ENCODE measurements around the gene CTBP2.
"Not testable (repeated sequence)": the region's sequence is repeated elsewhere in the genome, so short reads cannot be mapped to it uniquely, and the experiment has no call there.

The CTBP2 gene

DNA sequence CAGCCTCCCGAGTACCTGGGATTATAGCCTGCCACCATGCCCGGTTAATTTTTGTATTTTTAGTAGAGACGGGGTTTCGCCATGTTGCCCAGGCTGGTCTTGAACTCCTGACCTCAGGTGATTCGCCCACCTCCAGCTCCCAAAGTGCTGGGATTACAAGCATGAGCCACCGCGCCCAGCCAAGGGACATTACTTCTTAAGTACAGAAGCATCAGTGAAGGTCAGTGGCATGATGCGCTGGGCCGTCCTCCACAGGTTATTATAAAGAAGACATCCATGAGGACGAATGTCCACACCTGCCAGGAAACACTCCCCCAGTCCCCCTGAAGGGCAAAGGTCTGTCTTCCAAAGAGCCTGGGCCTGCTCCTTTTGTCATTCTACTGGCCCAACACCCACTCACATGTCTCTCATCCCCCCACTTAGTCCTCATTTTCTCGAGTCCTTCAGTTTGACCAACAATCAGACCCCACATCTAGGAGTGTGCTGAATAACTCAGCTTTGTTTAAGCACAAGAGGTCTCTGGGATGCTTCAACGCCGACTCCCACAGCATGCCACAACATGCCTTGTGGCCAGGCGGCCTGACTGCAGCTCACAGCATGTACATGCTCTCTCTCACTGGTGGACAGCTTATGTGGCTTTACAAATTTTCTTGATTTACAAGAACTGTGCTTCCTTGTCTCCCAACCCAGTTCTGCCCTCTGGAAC, 73.0 kb downstream of the CTBP2 start:
- DNase-seq (ENCODE audit: low read depth, low spot score), result no peak

DNA sequence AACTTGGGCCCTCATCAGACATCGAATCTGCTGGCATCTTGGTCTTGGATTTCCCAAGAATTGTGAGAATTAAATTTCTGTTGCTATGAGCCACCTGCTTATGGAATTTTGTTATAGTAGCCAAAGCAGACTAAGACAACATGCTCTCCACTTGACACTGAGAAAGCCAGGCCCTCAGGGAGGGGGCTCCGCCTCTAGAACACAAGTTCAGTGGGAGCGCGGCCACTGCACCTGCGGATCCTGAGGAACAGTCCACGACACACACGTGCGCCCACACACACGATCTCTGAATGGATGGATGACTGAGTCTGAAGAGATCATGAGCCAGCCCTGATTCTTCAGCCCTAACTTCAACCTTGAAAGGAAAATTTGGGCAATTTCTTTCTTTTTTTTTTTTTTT, 73.7 kb downstream of the CTBP2 start:
- no peak for DNase-seq (ENCODE audit: low read depth, low spot score)

DNA sequence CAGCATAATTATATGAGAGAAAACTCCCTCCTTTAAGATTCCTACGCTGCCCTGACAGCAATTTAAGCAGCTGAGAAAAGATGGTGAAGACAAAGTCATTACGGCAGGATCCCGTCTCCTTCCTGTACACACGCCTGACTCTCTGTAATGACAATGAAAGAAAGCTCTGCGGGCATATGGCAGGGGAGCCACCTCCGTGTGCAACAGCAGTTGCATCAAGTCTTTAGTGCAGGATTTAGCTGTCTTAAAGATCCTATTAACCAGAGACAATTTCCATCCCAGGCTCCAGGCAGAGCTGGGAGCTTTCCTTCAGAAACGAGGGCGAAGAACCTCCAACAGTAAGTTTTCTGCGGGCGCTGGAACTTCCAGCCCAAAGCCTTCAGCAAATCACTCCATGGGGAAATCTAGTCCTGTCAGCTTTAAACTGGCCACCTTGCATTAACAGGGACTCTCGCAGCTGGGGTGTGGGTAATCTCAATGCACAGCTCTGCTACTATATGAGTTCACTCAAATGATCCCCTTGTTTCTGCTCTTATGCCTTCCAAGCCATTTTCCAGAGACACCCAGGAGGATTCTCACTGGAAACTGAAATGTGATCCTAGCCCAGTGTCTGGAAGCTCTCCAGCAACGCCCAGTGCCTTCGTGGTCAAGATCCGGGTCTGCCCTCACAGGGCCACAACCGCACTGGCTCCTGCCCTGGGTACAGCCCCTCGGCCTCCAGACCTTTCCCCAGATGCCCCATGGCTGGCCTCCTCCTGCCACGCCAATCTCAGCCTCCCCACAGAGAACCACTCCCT, 74.9 kb downstream of the CTBP2 start:
- DNase-seq (ENCODE audit: low read depth, low spot score), result peak; percentile 34

DNA sequence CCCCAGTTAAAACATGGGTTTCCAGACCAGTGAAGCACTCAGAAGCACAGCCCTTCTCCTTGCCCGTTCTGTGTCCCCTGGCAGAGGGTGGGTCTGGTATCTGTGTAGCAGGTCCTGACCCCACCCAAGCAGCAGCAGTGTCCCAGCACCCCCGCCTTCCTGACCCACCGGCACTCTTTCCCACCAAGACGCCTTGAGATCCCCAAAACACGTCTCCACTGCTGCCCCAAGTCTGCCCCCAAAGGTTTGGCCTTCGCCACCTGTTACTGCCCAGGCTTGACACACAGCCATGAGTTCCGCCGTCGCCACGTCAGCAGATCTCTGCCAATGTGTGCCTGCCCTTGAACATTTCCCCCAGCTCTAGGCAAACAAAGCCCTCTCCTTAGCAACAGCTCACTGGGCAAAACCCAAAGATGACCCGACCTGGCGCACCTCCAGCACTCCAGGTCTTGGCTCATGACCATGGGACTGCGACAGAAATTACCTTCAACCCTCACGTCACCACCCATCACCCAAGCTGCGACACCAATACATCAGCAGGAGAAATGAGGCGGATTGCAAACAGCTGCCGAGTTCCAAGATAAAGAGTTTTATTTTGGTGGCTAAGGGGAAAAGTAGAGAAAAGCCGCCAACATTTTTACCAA, 75.6 kb downstream of the CTBP2 start:
- peak; percentile 72 for DNase-seq (ENCODE audit: low read depth, low spot score)

DNA sequence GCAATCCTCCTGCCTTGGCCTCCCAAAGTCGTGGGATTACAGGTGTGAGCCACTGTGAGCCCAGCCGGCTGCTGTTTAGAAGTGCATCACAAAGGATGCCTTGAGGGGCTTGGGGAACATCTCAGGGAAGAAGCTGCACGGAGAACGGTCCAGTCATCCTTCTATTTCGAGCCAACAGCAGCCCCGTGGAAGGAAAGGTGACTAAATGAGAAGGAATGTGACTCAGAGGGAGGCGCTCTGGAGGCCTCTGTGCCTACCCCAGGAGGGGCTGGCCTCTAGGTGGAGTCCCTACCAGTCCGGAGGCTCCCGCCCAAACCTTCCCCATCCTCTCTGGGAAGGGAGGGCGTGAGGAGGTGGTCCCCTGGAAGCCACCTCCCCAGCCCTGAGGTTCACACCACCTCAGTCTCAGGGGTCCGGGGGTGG, 76.2 kb downstream of the CTBP2 start:
- DNase-seq (ENCODE audit: low read depth, low spot score), result peak; percentile 89

DNA sequence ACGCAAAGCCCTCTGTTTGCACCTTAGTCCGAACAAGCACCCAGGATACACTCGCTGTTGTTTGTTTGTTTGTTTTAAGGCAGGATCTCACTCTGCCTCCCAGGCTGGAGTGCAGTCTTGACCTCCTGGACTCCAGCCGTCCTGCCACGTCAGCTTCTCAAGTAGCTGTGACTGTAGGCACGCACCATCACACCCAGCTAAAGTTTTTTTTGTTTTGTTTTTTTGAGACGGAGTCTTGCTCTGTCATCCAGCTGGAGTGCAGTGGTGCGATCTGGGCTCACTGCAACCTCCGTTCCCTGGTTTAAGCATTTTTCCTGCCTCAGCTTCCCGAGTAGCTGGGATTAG, 76.8 kb downstream of the CTBP2 start:
- DNase-seq (ENCODE audit: low read depth, low spot score), result peak; percentile 71

DNA sequence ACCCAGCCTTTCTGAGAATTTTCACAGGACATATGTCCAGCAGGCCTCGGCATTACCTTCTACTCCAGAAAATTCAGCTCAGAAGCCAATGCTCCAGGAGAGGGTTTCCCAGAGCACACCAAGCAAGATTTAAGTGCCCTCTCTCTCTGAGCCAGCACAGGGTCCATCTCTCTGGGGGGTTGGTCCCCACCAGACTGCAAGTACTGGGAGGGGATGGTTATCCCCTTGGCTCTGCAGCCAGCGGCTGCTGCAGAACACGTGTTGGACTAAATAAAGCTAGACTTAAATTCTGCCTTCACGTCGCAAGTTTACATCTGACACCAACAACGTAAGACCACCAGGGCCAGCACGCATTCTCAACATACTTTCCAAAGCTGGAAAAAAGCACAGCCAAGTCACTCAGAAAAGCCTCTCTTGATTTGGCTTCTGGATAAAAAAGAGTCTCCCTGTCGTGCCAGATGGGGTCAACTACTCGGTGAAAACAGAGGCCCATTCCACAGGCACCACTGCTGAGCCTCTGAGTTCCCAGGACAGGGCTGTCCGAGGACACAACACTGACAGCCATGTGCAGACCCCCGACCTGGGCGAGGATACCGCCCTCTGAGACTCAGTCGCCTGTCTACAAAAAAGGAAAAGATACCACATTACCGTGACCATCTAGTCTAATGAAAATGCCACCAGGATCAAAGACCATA, 77.3 kb downstream of the CTBP2 start:
- no peak for DNase-seq (ENCODE audit: low read depth, low spot score)

DNA sequence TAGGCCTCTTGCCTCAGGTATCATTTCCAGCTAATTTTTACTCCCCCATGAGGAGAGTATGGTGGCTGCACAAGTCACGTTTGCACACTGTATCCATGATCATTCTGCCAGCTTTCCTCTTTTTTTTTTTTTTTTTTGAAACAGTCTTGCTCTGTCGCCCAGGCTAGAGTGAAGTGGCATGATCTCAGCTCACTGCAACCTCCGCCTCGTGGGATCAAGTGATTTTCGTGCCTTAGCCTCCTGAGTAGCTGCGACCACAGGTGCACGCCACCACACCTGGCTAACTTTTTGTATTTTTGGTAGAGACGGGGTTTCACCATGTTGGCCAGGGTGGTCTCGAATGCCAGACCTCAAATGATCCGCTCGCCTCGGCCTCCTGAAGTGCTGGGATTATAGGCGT, 77.9 kb downstream of the CTBP2 start:
- not testable (repeated sequence) for DNase-seq (ENCODE audit: low read depth, low spot score)

DNA sequence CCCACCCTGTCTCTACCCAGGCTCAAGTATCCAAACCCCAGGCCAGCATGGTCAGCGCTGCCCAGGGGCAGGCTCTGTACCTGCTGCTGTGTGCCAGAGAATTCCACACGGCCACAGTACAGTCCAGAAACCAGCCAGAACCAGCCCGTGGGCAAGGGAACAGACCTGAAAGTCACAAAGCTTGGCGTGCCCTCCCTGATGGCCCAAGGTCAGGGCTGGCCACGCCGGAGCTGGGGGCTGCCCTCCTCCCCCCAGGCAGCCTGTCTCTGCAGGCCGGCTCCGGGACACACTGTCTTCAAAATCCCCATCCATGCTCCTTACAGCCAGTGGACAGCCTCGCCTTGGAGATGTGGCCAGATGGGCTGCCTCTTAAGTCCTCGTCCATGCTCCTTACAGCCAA, 78.4 kb downstream of the CTBP2 start:
- no peak for DNase-seq (ENCODE audit: low read depth, low spot score)

DNA sequence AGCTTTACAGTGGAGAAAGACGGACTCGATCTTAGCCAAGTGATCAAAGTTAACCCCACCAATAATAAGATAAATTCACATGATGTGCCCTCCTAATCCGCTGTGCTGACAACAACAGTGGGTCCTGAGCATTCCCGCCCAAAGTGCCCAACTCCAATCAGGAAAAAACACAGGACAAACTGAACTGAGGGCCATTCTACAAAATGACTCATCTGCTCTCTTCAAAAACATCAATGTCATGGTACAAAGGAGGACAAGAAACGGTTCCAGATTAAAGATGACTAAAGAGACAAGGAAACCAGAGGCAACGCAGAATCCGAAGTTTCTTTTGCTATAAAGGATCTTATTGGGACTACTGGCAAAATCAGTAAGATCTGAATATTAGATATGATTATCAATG, 79.4 kb downstream of the CTBP2 start:
- DNase-seq (ENCODE audit: low read depth, low spot score), result no peak

DNA sequence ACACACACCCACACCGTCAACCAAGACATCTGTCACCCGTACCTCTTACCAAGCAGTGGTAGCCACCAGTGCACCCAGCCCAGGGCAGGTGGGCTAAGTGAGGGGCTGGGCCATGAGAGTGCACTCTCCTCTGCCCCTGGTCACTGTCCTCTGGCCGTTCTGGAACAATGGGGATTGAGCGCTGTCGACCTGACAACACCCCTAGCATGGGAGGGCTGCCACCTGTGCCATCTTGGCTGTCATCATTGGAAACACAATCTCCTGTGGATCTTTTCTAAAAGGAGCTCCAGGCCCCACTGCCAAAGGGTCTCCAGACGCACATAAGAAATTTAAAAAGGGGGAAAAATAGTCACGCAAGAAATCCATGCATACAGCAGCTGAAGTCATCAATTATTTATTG, 80.1 kb downstream of the CTBP2 start:
- no peak for DNase-seq (ENCODE audit: low read depth, low spot score)

DNA sequence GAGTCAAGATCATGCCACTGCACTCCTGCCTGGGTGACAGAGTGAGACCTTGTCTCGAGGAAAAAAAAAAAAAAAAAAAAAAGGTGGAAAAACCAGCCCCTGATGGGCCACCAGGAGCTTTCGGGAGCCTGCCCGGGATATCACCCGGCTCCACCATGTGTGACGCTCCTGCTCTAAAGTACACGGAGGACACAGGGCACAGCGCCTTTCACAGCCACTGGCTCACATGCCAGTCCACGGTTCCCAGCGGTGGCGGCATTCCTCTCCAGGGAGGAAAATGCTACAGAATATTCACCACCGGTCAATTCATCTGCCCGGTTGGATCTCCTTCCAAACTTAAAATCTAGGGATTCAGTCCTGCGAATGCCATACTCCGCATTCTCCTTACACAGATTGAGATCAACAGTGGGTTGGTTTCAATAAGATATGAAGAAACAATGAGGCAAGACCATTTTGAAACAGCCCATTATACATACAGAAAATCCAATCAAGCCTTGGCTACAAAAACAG, 81.2 kb downstream of the CTBP2 start:
- no peak for DNase-seq (ENCODE audit: low read depth, low spot score)

DNA sequence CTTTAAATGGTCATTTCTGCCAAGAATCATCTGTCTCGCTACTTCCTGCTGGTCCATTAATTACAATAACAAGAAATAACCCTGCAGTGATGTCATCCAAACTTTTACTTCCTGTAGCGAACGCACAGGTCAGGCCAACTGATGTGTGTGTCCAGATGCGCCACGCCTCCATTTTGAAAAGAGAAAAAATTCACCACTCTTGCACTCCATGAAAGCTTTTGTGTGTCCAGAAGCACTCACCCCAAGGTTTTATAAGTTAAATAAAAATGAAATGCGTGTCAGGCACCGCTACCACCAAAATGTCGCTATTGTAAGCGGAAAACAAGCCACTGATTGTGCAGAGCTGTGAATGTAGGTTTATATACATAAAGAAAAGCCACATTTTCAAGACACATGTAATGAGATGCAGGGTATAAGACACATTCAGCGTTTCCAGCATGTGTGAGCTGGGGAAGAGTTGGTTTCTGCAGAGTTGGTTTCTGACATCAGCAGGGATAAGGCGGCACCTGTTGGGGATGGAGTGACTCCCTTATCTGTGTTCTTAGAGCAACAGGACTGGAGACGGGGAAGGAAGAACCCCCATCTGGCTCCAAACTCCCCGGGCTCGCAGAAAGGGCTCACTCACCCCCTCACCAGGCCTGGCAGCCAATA, 83.3 kb downstream of the CTBP2 start:
- DNase-seq (ENCODE audit: low read depth, low spot score), result no peak

DNA sequence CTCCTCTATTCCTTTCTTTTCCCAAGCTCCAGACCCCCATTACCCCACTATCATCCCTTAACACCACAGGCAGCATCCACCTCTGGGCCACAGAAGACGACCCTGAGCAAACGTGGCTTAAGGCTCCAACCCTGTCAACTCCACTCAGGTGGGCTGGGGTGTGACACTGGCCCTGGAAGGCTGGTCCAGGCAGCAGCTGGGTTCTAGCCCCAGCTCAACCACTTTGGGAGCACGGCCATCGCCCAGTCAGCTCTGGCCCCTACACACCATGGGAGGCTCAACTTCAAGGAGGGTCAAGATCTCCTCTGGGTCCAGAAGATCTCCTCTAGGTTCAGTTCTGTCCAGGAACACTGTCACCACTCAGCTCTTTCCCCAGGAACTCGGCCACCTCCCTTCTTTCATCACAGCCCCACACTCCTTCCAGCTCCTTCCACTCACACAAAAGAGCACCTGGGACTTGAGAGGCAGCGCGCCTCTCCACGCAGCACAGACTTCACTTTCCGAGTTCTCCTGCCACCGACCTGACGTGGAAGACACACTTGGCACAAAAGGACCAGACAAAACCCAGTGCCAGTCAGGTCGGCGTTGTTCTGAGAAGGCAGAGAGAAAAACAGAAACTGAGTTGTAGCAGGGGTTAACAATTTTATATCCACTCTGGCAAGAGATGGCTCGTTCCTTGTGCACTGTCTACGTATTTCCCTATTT, 84.1 kb downstream of the CTBP2 start:
- DNase-seq (ENCODE audit: low read depth, low spot score), result no peak

DNA sequence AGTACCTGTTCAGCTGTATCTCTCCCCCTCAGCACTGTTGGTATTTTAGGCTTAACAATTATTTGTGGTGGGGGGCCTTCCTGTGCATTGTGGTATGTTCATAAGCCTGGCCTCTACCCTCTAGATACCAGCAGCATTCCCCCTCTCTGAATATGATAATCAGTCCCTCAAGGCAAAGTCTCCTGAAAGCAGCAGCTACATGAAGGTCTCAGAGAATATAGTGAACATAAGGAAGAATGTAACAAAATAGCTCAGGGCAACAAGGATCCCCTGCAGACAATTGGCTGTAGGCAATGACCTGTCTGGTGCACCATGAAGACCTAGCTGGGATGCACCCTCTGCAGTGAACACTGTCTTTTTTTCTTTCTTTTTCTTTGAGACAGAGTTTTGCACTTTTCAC, 86.4 kb downstream of the CTBP2 start:
- no peak for DNase-seq (ENCODE audit: low read depth, low spot score)

DNA sequence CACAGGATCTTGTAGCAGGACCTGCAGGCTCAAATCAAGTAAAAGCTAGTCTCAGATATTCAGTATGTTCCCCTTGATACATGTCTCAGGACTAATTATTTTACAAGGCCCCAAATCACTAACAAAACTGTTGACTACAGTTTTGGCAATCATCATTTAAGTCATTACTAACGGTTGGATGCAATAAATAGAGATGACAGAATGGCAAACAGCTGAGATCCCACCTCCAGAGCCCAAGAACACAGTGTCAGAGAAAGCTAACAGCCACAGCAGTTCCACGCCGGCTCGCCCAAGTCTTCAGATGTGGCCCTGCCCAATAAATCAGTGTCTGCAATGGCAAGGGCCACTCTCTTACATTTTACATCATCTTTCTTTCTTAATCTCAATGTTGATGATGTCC, 87.6 kb downstream of the CTBP2 start:
- DNase-seq (ENCODE audit: low read depth, low spot score), result no peak

DNA sequence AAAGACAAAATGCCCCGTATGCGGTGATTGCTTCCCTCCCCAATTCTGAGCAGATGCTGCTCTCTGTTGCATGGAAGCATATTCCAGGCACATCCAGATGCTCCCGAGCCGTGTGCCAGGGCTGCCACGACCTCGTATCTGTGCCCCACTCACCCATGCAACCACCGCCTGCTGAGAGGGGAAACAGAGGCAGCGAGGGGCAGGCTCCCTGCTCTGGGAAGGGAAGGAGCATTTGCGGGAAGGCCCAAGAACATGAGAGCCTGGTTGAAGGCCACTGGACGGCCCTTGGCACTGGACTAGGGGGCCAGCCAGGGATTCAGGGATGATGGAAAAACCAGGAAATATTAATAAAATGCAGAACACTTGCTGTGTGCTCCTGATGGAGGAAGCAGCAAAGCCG, 89.4 kb downstream of the CTBP2 start:
- DNase-seq (ENCODE audit: low read depth, low spot score), result no peak

DNA sequence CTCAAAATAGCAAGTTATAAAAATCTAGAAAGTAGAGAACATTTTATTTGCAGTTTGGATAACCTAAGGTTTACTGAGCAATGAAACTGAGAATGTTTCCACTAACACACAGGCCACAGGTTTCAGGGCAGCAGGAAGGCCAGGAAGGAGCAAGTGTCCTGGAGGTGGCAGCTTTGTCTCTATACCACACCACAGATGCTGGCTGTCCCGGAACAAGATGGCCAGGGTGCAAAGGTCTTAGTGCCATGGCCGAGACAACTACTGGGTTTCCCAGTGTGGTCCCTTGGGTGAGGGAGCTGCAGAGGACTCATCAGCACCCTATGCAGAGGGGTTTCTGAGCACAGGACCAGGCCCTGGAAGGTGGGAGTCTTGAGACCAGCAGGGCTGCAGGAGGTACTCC, 92.0 kb downstream of the CTBP2 start:
- DNase-seq (ENCODE audit: low read depth, low spot score), result no peak

DNA sequence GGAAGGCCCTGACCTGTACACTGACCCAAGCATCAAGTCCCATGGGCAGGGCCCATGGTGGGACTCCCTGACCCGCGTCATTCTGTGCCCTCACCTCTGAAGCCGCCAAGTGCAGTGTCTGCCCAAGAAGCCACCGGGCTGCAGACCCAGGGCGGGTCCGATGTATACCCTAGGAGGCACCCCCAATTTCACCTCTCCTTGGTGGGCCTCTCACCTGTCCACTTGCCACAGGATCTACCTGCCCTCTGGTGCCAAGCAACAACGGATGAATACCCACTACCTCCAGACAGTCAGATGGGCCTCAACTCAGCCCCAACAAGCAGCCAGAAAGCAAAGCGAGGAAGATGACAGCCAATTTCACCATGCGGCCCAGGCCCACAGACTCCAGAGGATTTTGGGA, 92.6 kb downstream of the CTBP2 start:
- DNase-seq (ENCODE audit: low read depth, low spot score), result no peak

DNA sequence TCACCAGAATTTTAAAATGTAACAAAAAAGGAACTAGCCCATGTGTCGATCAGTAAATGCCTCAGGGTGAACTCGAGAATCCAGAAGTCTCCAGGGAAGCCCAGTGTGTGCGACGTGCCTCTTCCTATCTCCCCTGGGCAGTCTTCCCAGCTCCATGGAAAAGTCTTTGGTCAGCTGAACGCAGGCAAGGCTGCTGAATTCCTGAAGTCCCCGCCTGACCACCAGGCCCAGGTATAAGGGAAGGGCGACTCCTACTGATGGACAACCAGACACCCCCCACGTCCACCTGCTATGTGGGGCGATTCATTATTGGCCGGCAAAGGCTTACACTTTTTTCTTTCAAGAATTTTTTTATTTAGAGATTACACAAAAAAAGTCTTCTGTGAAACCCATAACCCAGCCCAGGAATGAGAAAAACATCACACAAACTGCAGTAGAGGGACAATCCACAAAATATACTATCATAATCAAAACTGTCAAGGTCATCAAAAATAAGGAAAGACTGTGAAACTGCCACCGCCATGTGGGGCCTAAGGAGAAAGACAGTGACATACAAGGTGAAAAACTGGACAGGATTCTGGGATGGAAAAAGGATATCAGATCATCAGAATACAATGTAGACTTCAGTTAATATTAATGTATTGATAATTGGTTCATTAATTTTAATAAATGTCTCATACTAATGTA, 93.5 kb downstream of the CTBP2 start:
- DNase-seq (ENCODE audit: low read depth, low spot score), result no peak
